Stimulated activated CD8-positive, alpha-beta memory T cell treated with anti-CD3 and anti-CD28 coated beads, Interleukin-7, amount 100 ng/mL, for 48 hours (primary cell): ENCODE measurements around the gene POLR3E.
"Not testable (repeated sequence)": the region's sequence is repeated elsewhere in the genome, so short reads cannot be mapped to it uniquely, and the experiment has no call there.

Experiments used
- DNase-seq, 2 donors: peaks; one replicate each; pipeline ENCODE4 v3.0.0-alpha.2; 2020; ENCODE audit warnings: low read depth in 1 of 2; ENCODE audit errors: extremely low read depth in 1 of 2

The POLR3E gene

GRCh38 chr16:22356930-22357634 lies 59.9 kb downstream of the POLR3E start:
- DNase-seq, result no peak

- DNase-seq, result no peak
These were observed 60.4 kb downstream of the POLR3E start for GRCh38 chr16:22357635-22357971.

DNA sequence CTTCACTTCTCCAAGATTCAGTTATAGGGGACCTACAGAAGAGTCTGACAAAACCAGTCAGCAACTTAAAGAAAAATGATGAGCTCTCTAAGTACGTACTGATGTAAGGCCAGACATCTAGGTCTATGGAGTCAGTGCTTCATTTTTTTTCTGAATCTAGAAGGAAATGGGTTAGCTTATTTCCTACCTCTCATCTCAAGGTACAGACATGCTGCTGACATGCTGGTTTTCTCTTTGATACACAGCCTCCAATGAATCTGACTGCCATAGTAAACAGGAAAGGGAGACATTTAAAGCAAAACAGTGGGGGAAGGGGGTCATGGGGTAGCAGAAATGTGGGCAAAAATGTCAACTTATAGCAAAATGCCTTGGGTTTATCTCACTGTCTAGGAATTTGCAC lies 60.8 kb downstream of the POLR3E start:
- no peak for DNase-seq

DNA sequence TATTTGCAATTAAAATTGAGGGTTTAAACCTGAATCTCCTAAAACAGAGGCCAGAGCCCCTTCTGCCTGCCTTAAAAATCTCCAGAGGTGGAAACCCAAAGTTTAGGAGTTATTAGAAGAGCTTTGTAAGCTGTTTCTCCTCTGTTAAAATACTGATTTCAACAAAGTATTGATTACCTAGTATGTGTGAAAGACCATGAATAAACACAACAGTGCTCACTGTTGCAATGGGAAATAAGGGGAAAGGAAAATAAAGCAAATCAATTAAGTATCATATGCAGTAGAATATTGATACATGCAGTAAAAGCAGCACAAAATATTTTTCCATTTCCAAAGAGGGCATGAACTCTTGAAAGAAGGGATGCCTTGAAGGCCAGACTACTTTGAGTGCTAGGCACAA lies 62.5 kb downstream of the POLR3E start:
- no peak for DNase-seq

DNA sequence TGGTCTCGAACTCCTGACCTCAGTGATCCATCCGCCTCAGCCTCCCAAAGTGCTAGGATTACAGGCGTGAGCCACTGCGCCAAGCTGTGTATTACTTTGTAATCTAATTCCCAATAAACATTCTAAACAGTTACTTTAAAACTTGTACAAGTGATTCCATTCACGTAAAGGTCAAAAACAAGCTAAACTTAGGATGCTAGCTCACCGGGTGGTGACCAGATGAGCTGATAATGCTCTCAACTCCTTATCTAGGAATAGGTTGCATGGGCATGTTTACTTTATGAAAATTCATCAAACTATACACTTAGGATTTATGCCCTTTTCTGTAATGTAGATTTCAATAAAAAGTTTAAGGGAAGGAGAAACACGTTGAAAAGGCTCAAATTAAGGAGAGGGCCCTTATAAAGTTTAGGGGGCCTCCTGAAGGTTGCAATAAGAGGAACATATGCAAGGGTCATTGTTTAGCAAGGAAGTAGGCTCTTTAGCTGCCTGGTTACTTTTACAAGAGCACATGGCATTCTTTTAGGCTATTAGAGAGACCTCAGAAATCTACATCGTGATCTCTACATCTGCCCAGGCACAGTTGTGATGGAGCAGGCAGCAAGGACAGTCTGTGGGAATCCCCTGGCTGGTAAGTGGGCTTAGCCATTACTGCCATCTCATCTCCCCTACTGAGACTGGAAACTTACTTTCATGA lies 63.9 kb downstream of the POLR3E start:
- no peak for DNase-seq

DNA sequence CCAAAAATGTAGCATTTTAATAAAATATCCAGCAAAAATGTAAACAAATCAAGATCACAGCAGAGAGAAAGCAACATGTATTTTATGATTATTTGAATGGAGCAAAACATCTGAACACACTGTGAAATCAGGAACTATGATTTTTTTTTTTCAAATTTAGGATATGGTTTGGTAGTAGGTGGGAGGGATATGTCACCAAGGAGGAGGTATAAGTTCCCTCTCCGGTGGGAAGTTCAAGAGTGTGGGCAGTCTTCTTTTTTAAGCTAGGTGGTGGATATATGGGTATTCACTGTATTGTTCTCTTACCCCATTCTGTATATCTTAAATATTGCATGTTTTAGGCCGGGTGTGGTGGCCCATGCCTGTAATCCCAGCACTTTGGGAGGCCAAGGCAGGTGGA lies 67.0 kb downstream of the POLR3E start:
- no peak for DNase-seq

DNA sequence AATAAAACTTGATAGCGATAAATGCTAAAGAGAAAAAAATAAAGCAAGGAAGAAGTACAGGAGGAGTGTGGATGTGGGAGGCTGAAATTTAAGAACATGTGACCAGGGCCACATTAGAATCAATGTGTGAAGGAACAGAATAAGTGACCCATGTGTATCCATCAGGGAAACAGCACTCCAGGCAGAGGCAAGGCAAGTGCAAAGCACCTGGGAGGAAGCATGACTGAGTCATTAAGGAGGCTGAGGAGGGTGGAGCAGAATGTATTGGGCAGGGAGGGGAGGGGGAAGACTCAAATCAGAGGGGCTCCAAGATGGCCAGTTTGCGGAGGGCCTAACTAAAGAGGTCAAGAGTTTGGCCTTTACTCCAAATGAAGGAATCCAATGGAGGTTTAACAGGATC lies 69.2 kb downstream of the POLR3E start:
- DNase-seq, result no peak

DNA sequence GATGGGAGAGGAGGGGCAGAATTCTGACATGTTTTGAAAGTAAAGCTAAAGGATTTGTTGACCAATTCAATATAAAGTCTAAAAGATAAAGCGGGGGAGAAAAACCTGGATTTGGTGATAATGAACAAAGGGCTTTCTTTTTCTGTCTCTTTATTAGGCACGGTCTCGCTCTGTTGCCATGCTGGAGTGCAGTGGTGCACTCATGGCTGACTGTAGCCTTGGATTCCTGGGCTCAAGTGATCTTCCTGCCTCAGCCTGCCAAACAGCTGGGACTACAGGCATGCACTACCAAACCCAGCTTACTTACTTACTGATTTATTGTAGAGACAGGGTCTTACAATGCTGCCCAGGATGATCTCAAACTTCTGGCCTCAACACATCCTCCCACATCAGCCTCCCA lies 69.7 kb downstream of the POLR3E start:
- no peak for DNase-seq

DNA sequence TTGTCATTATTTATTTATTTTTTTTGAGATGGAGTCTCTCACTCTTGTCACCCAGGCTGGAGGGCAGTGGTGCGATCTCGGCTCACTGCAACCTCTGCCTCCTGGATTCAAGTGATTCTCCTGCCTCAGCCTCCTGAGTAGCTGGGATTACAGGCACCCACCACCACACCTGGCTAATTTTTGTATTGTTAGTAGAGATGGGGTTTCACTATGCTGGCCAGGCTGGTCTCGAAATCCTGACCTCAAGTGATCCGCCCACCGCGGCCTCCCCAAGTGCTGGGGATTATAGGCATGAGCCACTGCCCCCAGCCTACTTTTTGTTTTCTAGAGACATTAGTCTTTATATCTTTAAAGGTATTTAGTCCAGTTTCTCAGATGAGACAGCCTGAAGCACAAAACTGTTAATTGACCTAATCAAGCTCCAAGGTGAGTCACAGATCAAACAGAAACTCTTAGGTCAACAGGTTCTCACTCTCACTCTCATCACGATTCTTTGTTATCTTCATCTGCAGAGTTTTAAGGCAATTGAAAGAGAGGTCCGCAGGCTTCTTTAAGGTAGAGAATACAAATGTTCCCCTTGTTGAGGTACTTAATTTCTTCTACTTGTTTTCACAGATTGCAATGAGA lies 71.1 kb downstream of the POLR3E start:
- not testable (repeated sequence) for DNase-seq

GRCh38 chr16:22369221-22369811 lies 72.1 kb downstream of the POLR3E start:
- no peak for DNase-seq

DNA sequence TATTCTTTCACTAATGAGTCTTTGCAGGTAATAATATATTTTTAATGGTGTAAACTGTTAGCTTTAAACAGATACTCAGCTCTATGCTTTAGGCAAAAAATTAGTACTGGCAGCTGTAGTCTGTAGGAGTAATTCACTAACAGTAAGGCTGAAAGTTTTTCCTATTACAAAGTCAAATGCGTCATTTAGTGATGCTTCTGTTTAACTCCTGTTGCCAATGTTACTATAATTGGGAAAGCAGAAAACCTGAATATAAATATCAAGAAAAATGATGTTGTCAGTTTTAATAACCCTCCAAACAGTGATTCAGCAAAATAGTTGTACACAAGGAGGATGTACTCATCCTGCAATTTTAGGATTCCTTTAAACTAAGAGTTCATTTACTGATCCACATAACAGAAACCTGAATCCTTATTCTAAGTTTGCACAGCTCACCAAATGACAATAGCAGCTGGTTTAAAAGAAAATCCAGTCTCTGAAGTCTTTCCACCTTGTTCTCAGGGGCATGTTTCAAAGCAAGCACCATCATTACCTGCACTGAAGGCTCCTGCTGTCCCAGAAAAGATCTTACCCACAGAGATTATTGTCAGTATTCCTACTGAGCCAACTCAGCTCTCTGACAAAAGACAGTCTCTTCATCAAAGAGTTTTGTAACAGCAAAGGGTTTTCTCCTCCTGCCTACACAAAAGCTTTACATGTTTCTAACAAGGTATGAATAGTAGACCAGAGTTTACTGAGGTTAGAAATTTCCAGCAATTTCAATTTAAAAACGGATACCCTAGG lies 73.0 kb downstream of the POLR3E start:
- no peak for DNase-seq

GRCh38 chr16:22372882-22373661 lies 75.9 kb downstream of the POLR3E start:
- DNase-seq, result no peak

- DNase-seq, result peak in 1 of 2 donors; percentile 14
These were observed 76.6 kb downstream of the POLR3E start for GRCh38 chr16:22373662-22374310.

DNA sequence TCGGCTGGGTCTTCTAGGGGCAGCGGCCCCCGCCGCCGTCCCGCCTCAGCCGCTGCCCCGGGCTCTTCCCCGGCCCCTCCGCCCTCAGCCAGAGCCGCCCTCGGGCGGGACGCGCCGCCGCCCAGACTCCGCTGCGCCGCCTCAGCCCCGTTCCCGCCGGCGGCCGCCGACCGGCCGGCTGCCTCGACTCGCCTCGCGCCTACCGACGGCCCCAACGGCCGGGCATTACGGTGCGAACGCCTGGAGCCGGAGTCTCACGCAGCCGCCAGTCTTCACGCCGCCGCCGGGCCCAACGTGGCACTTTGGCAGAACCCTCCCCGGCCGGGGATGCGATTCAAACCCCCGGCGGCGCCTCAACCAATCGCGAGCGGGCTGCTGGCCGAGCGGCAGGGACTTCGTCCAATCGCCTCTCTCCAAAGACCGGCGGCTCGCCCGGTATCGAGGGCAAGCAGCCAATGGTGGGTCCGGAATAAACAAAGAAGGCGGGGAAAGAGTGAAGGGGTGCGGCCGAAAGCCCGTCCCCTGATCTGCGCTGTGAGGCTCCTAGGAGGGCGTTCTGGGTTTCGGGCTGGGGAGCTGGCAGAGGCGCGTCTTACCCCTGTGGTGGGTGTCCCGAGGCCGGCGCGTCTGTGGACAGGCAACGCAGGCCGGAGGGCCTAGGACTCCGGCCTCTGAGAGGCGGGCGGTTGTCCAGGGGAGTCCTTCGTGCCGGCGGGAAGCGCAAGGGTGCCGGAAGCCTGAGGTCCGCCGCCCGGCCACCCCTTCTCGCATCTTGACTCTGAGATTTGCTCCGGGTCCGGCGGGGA lies 77.3 kb downstream of the POLR3E start, which contains the start of gene CDR2:
Gene CDR2 (minus strand): TSS at position 309 of the 806 bp plus-strand sequence. CDS start 310 bp downstream, outside the sequence.
- DNase-seq, result peak; percentile 92 to 95

DNA sequence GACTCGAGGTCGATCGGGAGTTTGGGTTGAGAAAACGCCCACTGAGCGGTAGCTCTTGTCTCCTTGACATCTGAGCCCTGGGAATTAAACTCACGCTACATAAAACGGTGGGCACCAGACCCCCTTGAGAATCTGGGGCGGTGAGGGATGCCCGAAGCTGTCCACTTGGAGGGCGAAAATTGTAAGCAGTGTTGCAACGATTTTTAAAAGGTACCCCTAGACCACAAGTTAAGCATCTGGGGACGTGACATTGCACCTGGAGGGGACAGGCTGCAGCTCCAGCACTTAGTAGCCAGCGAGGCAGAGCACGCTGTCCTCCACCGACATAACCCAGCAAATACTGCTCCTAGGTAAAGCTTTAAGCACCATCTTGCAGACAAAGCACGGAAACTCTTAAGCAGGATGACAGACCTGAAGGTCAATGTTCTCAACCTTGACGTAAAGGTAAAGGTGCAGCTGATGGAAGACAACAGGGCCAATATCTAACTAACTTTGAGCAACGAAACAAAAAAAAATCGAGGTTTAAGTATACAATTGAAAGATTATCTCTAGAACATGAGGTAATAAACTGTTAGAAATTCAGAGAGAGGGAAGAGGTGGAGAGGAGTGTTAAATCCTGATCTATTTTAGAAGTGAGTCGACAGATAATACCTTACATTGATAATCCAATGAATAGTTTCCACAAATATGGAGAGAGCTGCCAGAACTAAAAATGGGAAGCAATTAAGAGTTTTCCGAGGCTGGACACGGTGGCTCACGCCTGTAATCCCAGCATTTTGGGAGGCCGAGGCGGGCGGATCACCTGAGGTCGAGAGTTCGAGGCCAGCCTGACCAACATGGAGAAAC lies 78.1 kb downstream of the POLR3E start:
- no peak for DNase-seq

GRCh38 chr16:22375963-22376640 lies 78.9 kb downstream of the POLR3E start:
- no peak for DNase-seq

GRCh38 chr16:22379656-22380055 lies 82.4 kb downstream of the POLR3E start:
- no peak for DNase-seq
